HepG2 (cell line): ENCODE data around the gene PATZ1. TPM values are rescaled to one million over a fixed set of nuclear protein-coding genes. Genes with fewer than 3 reads are reported as not detected.

Source experiments
- ARHGAP35 ChIP-seq: sonication (generic); formaldehyde crosslinking; IDR thresholded peaks from 2 replicates; pipeline ENCODE4 v1.9.0; 2022; ENCODE audit warnings: mild to moderate bottlenecking, inconsistent platforms, moderate library complexity, missing genetic modification reagents, borderline replicate concordance
- GABPB1 ChIP-seq: IDR thresholded peaks from 2 replicates; pipeline ENCODE4 v1.6.1; 2016; ENCODE audit warnings: mild to moderate bottlenecking, missing genetic modification reagents, moderate library complexity, missing compliant biosample characterization
- GPN1 ChIP-seq: sonication (generic); formaldehyde crosslinking; IDR thresholded peaks from 2 replicates; pipeline ENCODE4 v1.5.1; 2020; ENCODE audit warnings: missing genetic modification reagents, borderline replicate concordance
- HOXA5 ChIP-seq: sonication (generic); formaldehyde crosslinking; IDR thresholded peaks from 2 replicates; pipeline ENCODE4 v1.4.0; 2020; ENCODE audit warnings: missing genetic modification reagents
- NKX3-1 ChIP-seq: sonication (generic); formaldehyde crosslinking; IDR thresholded peaks from 2 replicates; pipeline ENCODE4 v1.5.0; 2020; ENCODE audit warnings: missing genetic modification reagents
- NPAS2 ChIP-seq: sonication (generic); formaldehyde crosslinking; IDR thresholded peaks from 2 replicates; pipeline ENCODE4 v1.8.0; 2022; ENCODE audit warnings: mild to moderate bottlenecking, missing genetic modification reagents, borderline replicate concordance
- RBFOX2 ChIP-seq: fragments of 200-400 bp; formaldehyde crosslinking; IDR thresholded peaks from 2 replicates; pipeline ENCODE4 v1.6.1; 2017; ENCODE audit warnings: low read depth, mild to moderate bottlenecking, low read length
- SAP130 ChIP-seq: IDR thresholded peaks from 2 replicates; pipeline ENCODE4 v1.6.1; 2016; ENCODE audit warnings: low read depth
- TCF7L2 ChIP-seq: IDR thresholded peaks from 2 replicates; pipeline ENCODE4 v1.6.1; 2011; ENCODE audit warnings: mild to moderate bottlenecking, low read depth, low read length, moderate library complexity
- ZMYM3 ChIP-seq: sonication (generic); formaldehyde crosslinking; IDR thresholded peaks from 2 replicates; pipeline ENCODE4 v1.5.1; 2020; ENCODE audit warnings: mild to moderate bottlenecking, missing genetic modification reagents
- ZNF644 ChIP-seq: IDR thresholded peaks from 2 replicates; pipeline ENCODE4 v1.6.1; 2016; ENCODE audit warnings: low read depth
- ZNF670 ChIP-seq: sonication (generic); formaldehyde crosslinking; IDR thresholded peaks from 2 replicates; pipeline ENCODE4 v1.8.0; 2022; ENCODE audit warnings: mild to moderate bottlenecking, missing genetic modification reagents, borderline replicate concordance
- ZNF780A ChIP-seq: sonication (generic); formaldehyde crosslinking; IDR thresholded peaks from 2 replicates; pipeline ENCODE4 v1.8.0; 2022; ENCODE audit warnings: mild to moderate bottlenecking, missing genetic modification reagents, moderate library complexity
- ZNF841 ChIP-seq: sonication (generic); formaldehyde crosslinking; IDR thresholded peaks from 2 replicates; pipeline ENCODE4 v1.8.1; 2023; ENCODE audit warnings: missing genetic modification reagents, borderline replicate concordance
- polyA plus RNA-seq, 8 experiments: library from polyadenylated mRNA; depleted of rRNA in 3 of 8; stranded (reverse) in 7 of 8; unstranded in 1 of 8; fragments of >200 nt; fragmentation: Illumina TruSeq in 4 of 8; extraction: Trizol in 4 of 8; gene quantifications; 2 replicates each; pipeline versions ENCODE4 v1.2.1 to v1.2.3, GENCODE V29; 2011 to 2016; ENCODE audit warnings: low read depth in 4 of 8, missing spikeins in 1 of 8, mixed read lengths in 1 of 8; ENCODE audit not compliant: insufficient read depth in 1 of 8
- total RNA-seq, 5 experiments: library from RNA; depleted of rRNA; stranded (reverse); fragments of >200 nt; fragmentation: Illumina TruSeq; extraction: Trizol; gene quantifications; 2 replicates each; pipeline ENCODE4 v1.2.3, GENCODE V29; 2016; ENCODE audit warnings: low read depth in 1 of 5
- TF ChIP-seq, protein P1 (sequence below): sonication (generic); formaldehyde crosslinking; IDR thresholded peaks from 2 replicates; pipeline ENCODE4 v1.4.0; 2020; ENCODE audit warnings: mild to moderate bottlenecking, missing genetic modification reagents
- TF ChIP-seq, protein P2 (sequence below), 2 experiments: fragments of 450-650 bp in 1 of 2; sonication (generic) in 1 of 2; formaldehyde crosslinking in 1 of 2; IDR thresholded peaks; 2 replicates each; pipeline versions ENCODE4 v1.6.1 to v1.8.0; 2016 to 2022; ENCODE audit warnings: antibody characterized with exemption in 1 of 2, mild to moderate bottlenecking in 1 of 2, missing genetic modification reagents in 1 of 2
- TF ChIP-seq, protein P3 (sequence below): IDR thresholded peaks from 2 replicates; pipeline ENCODE4 v1.6.1; 2016
- TF ChIP-seq, protein P4 (sequence below): sonication (generic); formaldehyde crosslinking; IDR thresholded peaks from 2 replicates; pipeline ENCODE4 v1.5.0; 2020; ENCODE audit warnings: missing genetic modification reagents

PATZ1 gene
- total and polyA plus RNA-seq, 2 of the 13 experiments (the other 11 are each of a cell fraction or from before 2014, with no cell fraction given), result 24.9 to 30.5 TPM

DNA sequence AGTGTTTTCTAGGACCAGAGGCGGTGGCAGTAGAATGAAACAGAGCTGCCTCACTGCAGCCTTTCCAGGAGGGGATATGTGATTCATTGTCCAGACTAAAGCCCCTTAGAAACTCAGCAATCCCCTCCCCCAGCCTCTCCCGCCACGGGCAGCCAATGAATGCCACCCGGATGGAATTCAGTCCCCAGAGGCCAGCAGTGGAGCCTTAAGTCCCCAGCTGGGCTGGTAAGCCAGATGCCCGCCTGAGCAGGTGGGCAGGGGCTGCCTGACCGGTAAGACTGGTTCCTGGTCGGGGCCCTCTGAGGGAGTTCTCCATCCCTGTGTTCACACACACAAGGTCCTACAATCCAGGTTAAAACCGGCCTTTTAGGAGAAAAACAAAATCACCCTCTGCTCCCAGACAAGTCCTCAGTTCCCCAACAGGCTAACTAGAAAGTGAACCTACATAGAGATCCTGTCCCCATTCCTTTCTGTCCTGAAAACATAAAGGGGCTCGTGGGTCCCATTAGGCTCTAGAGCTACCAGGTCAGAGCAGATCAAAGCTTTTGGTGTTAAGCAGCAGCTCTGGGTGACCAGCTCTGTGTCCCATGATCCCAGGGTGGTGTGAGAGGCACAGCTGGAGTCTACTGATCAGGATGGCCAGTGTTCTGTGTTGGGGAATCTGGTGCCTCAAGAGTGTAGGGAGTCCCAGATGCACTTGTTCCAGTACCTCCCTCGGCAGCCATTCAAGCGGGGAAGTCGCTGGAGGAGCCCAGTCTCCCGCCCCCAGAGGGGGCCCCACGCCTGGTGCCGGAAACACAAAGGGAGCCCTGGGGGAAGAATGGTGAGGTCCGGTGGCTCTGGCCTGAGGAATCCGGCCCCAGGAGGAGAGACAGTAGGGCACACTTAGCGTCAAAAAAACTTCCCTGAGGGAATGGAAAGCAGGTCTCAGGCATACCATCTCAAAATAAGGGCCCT lies 2.6 kb downstream of the PATZ1 start (continued):
- no peak for TF ChIP-seq NPAS2
- no peak for TF ChIP-seq ZNF644 (CRISPR knock-in tag)
- no peak for TF ChIP-seq ARHGAP35 (CRISPR knock-in tag)
- TF ChIP-seq ZNF780A (CRISPR knock-in tag), result no peak
- TF ChIP-seq, protein P1, sequence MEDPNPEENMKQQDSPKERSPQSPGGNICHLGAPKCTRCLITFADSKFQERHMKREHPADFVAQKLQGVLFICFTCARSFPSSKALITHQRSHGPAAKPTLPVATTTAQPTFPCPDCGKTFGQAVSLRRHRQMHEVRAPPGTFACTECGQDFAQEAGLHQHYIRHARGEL, result no peak
- TF ChIP-seq, protein P2, sequence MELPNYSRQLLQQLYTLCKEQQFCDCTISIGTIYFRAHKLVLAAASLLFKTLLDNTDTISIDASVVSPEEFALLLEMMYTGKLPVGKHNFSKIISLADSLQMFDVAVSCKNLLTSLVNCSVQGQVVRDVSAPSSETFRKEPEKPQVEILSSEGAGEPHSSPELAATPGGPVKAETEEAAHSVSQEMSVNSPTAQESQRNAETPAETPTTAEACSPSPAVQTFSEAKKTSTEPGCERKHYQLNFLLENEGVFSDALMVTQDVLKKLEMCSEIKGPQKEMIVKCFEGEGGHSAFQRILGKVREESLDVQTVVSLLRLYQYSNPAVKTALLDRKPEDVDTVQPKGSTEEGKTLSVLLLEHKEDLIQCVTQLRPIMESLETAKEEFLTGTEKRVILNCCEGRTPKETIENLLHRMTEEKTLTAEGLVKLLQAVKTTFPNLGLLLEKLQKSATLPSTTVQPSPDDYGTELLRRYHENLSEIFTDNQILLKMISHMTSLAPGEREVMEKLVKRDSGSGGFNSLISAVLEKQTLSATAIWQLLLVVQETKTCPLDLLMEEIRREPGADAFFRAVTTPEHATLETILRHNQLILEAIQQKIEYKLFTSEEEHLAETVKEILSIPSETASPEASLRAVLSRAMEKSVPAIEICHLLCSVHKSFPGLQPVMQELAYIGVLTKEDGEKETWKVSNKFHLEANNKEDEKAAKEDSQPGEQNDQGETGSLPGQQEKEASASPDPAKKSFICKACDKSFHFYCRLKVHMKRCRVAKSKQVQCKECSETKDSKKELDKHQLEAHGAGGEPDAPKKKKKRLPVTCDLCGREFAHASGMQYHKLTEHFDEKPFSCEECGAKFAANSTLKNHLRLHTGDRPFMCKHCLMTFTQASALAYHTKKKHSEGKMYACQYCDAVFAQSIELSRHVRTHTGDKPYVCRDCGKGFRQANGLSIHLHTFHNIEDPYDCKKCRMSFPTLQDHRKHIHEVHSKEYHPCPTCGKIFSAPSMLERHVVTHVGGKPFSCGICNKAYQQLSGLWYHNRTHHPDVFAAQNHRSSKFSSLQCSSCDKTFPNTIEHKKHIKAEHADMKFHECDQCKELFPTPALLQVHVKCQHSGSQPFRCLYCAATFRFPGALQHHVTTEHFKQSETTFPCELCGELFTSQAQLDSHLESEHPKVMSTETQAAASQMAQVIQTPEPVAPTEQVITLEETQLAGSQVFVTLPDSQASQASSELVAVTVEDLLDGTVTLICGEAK (IDR thresholded peaks at IDR 0.05), result no peak
- TF ChIP-seq, protein P2 (CRISPR knock-in tag; IDR thresholded peaks at IDR 0.05), result no peak
- TF ChIP-seq, protein P3, sequence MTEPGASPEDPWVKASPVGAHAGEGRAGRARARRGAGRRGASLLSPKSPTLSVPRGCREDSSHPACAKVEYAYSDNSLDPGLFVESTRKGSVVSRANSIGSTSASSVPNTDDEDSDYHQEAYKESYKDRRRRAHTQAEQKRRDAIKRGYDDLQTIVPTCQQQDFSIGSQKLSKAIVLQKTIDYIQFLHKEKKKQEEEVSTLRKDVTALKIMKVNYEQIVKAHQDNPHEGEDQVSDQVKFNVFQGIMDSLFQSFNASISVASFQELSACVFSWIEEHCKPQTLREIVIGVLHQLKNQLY (CRISPR knock-in tag), result no peak
- no peak for TF ChIP-seq GPN1 (CRISPR knock-in tag)
- no peak for TF ChIP-seq ZNF670
- TF ChIP-seq, protein P4, sequence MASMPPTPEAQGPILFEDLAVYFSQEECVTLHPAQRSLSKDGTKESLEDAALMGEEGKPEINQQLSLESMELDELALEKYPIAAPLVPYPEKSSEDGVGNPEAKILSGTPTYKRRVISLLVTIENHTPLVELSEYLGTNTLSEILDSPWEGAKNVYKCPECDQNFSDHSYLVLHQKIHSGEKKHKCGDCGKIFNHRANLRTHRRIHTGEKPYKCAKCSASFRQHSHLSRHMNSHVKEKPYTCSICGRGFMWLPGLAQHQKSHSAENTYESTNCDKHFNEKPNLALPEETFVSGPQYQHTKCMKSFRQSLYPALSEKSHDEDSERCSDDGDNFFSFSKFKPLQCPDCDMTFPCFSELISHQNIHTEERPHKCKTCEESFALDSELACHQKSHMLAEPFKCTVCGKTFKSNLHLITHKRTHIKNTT, result no peak
- TF ChIP-seq ZNF841 (CRISPR knock-in tag), result no peak
- TF ChIP-seq GABPB1, result peak; percentile 53
- TF ChIP-seq HOXA5 (CRISPR knock-in tag), result 0 out of 2 replicates have a peak, but pooled peaks have one; percentile 46
- no peak for TF ChIP-seq TCF7L2
- TF ChIP-seq RBFOX2, result no peak
- TF ChIP-seq NKX3-1 (CRISPR knock-in tag), result no peak
- TF ChIP-seq SAP130 (CRISPR knock-in tag), result peak; percentile 49; the same call in 1 of the 2 replicates
- no peak for TF ChIP-seq ZMYM3 (CRISPR knock-in tag)
